ENCODE data around the gene TSPEAR.

DNA sequence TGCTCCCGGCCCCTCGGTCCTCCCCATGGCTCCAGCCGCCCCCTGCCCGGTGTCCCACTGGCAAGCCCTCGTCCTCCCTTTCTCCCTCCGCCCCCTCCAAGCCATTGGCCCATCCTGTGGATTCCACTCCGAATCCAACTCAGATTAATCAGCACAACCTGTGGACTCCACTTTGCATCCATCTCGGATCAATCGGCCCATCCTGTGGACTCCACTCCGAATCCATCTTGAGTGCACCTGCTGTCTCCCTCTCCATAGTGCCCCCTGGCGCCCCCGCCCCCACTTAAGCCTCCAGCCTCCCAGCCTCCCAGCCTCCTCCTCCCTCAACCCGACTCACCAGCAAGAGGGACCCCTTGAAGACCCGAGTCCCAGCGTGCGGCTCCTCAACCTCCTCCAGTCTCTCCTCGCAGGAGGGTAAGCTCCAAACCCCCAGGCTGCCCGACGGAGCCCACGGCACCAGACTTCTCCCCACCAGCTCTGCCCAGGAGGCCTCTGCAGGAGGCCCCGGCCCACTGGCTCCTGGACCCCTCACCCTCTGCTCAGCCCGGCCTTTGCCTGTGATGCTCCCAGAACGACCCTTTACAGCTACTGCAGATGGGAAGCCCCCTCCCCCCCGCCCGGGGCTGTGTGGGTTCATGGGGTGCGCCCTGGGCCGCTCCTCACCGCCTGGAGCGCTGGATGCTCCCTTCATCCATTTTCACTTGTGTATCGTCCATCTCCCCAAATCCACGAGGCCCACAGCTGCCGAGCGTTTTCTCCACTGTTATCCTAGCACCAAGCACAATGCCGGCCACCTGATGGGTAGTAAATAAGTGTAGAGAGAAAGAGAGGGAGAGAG lies 40.6 kb upstream of the TSPEAR start:
- TF ChIP-seq, protein P1, sequence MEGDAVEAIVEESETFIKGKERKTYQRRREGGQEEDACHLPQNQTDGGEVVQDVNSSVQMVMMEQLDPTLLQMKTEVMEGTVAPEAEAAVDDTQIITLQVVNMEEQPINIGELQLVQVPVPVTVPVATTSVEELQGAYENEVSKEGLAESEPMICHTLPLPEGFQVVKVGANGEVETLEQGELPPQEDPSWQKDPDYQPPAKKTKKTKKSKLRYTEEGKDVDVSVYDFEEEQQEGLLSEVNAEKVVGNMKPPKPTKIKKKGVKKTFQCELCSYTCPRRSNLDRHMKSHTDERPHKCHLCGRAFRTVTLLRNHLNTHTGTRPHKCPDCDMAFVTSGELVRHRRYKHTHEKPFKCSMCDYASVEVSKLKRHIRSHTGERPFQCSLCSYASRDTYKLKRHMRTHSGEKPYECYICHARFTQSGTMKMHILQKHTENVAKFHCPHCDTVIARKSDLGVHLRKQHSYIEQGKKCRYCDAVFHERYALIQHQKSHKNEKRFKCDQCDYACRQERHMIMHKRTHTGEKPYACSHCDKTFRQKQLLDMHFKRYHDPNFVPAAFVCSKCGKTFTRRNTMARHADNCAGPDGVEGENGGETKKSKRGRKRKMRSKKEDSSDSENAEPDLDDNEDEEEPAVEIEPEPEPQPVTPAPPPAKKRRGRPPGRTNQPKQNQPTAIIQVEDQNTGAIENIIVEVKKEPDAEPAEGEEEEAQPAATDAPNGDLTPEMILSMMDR (conservative IDR thresholded peaks at IDR 0.05; ENCODE audit: low read length) = no peak
- no peak for TF ChIP-seq EZH2phosphoT487 (IDR thresholded peaks at IDR 0.05; ENCODE audit: borderline replicate concordance, low read depth, low read length)

All from OCI-LY7 (cell line).